Neural cell (in vitro differentiated cells): Measurements from ENCODE around the gene ARHGEF7.

Experiments
- CTCF ChIP-seq: fragments of 450-650 bp; IDR thresholded peaks from 2 replicates; pipeline ENCODE4 v1.5.1; 2014; ENCODE audit warnings: antibody characterized with exemption, mild to moderate bottlenecking, moderate library complexity; ENCODE audit not compliant: poor library complexity, severe bottlenecking
- EP300 ChIP-seq: fragments of 450-650 bp; conservative IDR thresholded peaks from 2 replicates; pipeline ENCODE4 v1.6.1; 2014; ENCODE audit warnings: antibody characterized with exemption, mild to moderate bottlenecking, moderate library complexity; ENCODE audit not compliant: poor library complexity, severe bottlenecking
- EZH2 ChIP-seq: fragments of 200-600, 300-800 bp; shearing (Covaris generic), sonication (generic); IDR thresholded peaks from 2 replicates; pipeline ENCODE4 v1.6.1; 2014; ENCODE audit warnings: antibody characterized with exemption, low read length, borderline replicate concordance, mild to moderate bottlenecking; ENCODE audit not compliant: insufficient read depth, poor library complexity, severe bottlenecking
- MXI1 ChIP-seq: fragments of 450-650 bp; conservative IDR thresholded peaks from 2 replicates; pipeline ENCODE4 v1.6.1; 2014; ENCODE audit warnings: antibody characterized with exemption, mild to moderate bottlenecking; ENCODE audit not compliant: poor library complexity, severe bottlenecking
- POLR2AphosphoS5 ChIP-seq: IDR thresholded peaks from 2 replicates; pipeline ENCODE4 v1.6.1; 2012
- RAD21 ChIP-seq: fragments of 450-650 bp; conservative IDR thresholded peaks from 2 replicates; pipeline ENCODE4 v1.6.1; 2014; ENCODE audit warnings: antibody characterized with exemption, mild to moderate bottlenecking, moderate library complexity
- TAF1 ChIP-seq: IDR thresholded peaks from 2 replicates; pipeline ENCODE4 v1.6.1; 2012; ENCODE audit warnings: low read depth

DNA sequence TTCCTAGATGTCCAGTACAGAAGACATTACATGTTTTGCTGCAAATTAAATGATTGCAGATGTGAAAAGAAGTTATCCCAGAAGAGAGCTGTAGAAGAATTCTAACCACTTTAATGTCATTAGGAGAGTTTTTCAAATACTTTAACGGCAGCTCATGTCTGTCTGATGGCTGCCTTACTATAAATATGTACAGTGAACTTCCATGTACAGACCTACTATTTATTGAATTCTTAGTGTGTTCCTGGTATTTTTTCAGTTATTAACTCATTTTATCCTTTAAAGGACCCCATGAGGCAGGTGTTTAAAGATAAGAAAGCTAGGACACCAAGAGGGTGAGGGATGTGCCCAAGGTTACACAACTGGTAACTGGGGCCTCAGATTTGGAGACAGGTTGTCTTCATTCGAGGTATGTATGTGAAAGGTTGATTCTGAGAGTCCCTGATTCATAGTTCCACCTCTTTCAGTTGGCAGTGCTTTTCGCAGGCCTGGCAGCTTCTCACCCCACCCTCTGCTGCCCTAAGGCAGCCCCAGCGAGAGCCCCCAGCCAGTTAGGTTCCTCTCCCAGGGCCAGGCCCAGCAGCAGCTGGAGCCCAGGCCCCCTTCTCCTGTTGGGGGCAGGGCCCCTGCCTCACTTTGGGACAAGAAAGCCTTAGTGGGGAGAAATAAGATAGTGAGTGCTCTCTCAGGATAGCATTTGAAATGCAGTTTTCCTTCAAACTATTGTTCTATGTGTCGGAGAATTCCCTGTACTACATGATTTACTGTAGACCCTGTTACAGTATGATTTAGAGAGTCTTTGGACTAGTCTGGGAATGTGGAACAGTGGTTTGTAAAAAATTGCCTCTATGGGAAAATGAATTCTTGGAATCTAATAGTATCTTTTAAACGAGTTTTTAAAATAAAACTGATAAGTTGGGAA lies 137.6 kb downstream of the ARHGEF7 start:
- TF ChIP-seq CTCF (no peak), EZH2 (no peak), TAF1 (no peak), RAD21 (no peak), POLR2AphosphoS5 (no peak), MXI1 (no peak), EP300 (no peak)
